Measurements from ENCODE around the gene SH2D3A. TPM values are rescaled to one million over a fixed set of nuclear protein-coding genes. Genes with fewer than 3 reads are reported as not detected.
"Not testable (repeated sequence)": the region's sequence is repeated elsewhere in the genome, so short reads cannot be mapped to it uniquely, and the experiment has no call there.

The SH2D3A gene
- total and polyA plus RNA-seq, 8 donors, result 6.9 to 27.6 (median 8.3) TPM

DNA sequence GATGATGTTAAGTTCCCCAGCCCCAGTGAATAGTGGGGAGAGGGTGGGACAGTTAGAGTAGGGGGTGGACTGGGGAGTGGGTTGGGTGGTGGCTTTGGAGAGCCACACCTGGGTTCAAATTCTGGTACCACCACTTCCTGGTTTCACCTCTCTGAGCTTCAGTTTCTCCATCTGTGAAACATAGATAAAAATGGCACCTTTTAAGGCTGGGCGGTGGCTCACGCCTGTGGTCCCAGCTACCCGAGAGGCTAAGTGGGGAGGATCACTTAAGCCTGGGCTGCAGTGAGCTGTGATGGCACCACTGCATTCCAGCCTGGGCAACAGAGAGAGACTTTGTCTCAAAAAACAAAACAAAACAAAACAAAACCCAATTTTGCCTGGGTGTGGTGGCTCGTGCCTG is 11.2 kb upstream of the SH2D3A start:
- Histone ChIP-seq H3K27ac (peak overlapping the region in 1 of 2 donors; percentile 8), H3K4me3 (no peak overlapping the region), H3K4me1 (peaks cover 7 to 60% of the 10 kb centered on the region in 2 donors), H3K27me3 (no peaks in the 10 kb centered on the region), H3K36me3 (peaks cover 0 to 5% of the 10 kb centered on the region in 2 donors), H3K9me3 (no peaks in the 10 kb centered on the region)
- intact Hi-C loops (cut with DNase I), result no loop called here
- TF ChIP-seq, protein P1, sequence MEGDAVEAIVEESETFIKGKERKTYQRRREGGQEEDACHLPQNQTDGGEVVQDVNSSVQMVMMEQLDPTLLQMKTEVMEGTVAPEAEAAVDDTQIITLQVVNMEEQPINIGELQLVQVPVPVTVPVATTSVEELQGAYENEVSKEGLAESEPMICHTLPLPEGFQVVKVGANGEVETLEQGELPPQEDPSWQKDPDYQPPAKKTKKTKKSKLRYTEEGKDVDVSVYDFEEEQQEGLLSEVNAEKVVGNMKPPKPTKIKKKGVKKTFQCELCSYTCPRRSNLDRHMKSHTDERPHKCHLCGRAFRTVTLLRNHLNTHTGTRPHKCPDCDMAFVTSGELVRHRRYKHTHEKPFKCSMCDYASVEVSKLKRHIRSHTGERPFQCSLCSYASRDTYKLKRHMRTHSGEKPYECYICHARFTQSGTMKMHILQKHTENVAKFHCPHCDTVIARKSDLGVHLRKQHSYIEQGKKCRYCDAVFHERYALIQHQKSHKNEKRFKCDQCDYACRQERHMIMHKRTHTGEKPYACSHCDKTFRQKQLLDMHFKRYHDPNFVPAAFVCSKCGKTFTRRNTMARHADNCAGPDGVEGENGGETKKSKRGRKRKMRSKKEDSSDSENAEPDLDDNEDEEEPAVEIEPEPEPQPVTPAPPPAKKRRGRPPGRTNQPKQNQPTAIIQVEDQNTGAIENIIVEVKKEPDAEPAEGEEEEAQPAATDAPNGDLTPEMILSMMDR (IDR thresholded peaks at IDR 0.05), result no peak
- no peak for DNase-seq
- no peak for ATAC-seq

DNA sequence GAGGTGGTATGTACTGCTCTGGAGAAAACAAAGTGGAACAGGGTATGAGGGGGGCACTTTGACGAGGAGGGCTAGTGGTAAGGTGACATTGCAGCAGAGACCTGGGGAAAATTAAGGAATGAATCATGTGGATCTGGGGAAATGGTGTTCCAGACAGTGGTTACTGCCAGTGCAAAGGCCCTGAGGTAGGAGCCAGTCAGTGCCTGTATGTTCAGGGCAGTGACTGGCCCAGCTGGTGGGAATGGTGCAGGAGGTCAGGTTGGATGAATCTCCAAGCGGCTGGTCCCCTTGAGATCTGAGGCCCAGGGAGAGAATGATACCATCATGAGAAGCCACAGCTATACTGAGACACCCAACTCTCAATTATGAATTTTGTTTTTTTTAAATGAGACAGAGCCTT is 10.2 kb upstream of the SH2D3A start:
- DNase-seq, result no peak
- Histone ChIP-seq H3K4me1 (peaks cover 7 to 52% of the 10 kb centered on the region in 2 donors), H3K9me3 (no peaks in the 10 kb centered on the region), H3K4me3 (no peak overlapping the region), H3K27me3 (no peaks in the 10 kb centered on the region), H3K36me3 (peaks cover 0 to 5% of the 10 kb centered on the region in 2 donors), H3K27ac (no peak overlapping the region)
- no peak for ATAC-seq
- intact Hi-C loops (cut with DNase I), result no loop called here
- TF ChIP-seq, protein P1 (IDR thresholded peaks at IDR 0.05), result no peak

DNA sequence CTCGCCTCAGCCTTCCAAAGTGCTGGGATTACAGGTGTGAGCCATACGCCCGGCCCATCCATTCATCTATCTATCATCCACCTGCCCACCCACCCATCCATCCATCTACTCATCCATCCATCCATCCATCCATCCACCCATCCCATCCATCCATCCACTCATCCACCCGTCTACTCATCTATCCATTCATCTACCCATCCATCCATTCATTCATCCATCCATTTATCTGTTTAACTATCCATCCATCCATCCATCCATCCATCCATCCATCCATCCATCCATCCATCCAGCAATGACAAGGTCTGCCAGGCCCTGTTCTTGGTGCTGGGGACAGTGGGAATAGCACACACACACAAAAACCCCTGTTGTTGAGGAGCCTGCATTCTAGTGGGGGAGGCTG is 9.8 kb upstream of the SH2D3A start:
- H3K27me3 ChIP-seq, result no peaks in the 10 kb centered on the region
- ATAC-seq (no peak), DNase-seq (no peak)
- intact Hi-C loops (cut with DNase I), result no loop called here
- no peak overlapping the region for H3K4me3 ChIP-seq
- H3K9me3 ChIP-seq, result no peaks in the 10 kb centered on the region
- peaks cover 7 to 53% of the 10 kb centered on the region in 2 donors for H3K4me1 ChIP-seq
- no peak overlapping the region for H3K27ac ChIP-seq
- peaks cover 0 to 5% of the 10 kb centered on the region in 2 donors for H3K36me3 ChIP-seq
- TF ChIP-seq, protein P1 (IDR thresholded peaks at IDR 0.05), result no peak

DNA sequence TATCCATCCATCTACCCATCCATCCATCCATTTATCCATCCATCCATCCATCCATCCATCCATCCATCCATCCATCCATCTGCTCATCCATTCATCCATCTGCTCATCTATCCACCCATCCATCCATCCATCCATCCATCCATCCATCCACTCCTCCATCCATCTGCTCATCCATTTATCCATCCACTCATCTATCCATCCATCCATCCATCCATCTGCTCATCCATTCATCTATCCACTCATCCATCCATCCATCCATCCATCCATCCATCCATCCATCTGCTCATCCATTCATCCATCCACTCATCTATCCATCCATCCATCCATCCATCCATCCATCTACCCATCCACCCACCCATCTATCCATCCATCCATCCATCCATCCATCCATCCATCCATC is 8.8 kb upstream of the SH2D3A start:
- intact Hi-C loops (cut with DNase I), result not testable (repeated sequence)

DNA sequence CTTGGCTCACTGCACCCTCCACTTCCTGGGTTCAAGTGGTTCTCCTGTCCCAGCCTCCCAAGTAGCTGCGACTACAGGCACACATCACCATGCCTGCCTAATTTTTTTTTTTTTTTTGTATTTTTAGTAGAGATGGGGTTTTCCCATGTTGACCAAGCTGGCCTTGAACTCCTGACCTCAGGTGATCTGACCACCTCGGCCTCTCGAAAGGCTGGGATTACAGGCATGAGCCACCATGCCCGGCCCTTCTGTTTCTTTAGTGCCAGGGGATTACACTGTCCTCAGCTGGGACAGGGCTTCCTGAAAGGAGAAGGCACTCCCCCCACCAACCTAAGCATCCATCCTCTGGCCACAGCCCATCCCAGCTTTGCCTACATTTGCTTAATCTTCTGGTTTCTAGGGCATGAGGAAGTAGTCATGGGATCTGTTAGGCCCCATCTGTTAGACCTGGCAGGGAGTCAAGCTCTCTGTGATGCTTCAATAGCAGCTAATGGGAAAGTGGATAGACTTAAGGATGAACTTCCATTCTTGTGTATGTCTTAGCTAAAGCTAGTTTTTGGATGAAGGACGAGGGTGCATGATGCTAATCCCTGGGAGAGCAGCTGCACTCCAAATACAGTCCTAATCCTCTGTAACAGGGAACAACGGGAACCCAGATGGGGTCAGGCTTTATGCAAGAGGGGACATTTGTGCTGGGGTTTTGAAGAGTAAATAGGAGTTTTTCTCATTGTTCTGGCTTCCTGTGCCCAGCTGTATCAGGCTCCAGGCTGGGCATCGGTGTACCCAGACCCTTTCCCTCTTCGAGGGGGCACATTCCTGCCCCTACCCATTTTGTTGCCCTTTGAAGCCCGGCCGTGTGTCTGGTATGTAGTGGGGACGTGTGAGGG is 7.8 kb upstream of the SH2D3A start:
- Histone ChIP-seq H3K4me3 (peak overlapping the region in 1 of 2 donors; percentile 90), H3K27ac (peak overlapping the region in 1 of 2 donors; percentile 89), H3K4me1 (peaks cover 0 to 42% of the 10 kb centered on the region in 2 donors), H3K27me3 (no peaks in the 10 kb centered on the region), H3K36me3 (peaks cover 0 to 5% of the 10 kb centered on the region in 2 donors), H3K9me3 (no peaks in the 10 kb centered on the region)
- ATAC-seq (no peak), DNase-seq (peak in 2 of 4 donors; percentile 43 to 64)
- TF ChIP-seq, protein P1 (IDR thresholded peaks at IDR 0.05), result no peak
- intact Hi-C loops (cut with DNase I), result no loop called here

More for the DNA sequence above, 8.8 kb upstream of the SH2D3A start:
- peaks cover 3 to 52% of the 10 kb centered on the region in 2 donors for H3K4me1 ChIP-seq
- H3K27ac ChIP-seq, DNase-seq, H3K9me3 ChIP-seq, H3K4me3 ChIP-seq, H3K36me3 ChIP-seq, ATAC-seq, H3K27me3 ChIP-seq: not testable (repeated sequence)

Measured in left lung (tissue), 10 donors.